Mesendoderm (in vitro differentiated cells): Measurements from ENCODE around the gene TEFM. TPM values are rescaled to one million over a fixed set of nuclear protein-coding genes. Genes with fewer than 3 reads are reported as not detected.

Experiments
- DNase-seq: peaks from one replicate; pipeline ENCODE4 v3.0.0; 2013
- H2AK5ac ChIP-seq: 2 replicates; pipeline ENCODE4 v1.6.1; 2013; ENCODE audit warnings: low read length, inconsistent platforms
- H2BK120ac ChIP-seq: 2 replicates; pipeline ENCODE4 v1.6.1; 2013; ENCODE audit warnings: low read depth, mild to moderate bottlenecking, low read length, moderate library complexity, mixed read lengths
- H2BK15ac ChIP-seq: replicated peaks from 2 replicates; pipeline ENCODE4 v1.6.1; 2013; ENCODE audit warnings: low read depth, mild to moderate bottlenecking, moderate library complexity
- H2BK5ac ChIP-seq: 2 replicates; pipeline ENCODE4 v1.6.1; 2013; ENCODE audit warnings: low read length, inconsistent platforms
- H3K18ac ChIP-seq: 2 replicates; pipeline ENCODE4 v1.6.1; 2013; ENCODE audit warnings: mild to moderate bottlenecking, low read length, mixed read lengths
- H3K23ac ChIP-seq: one replicate; pipeline ENCODE4 v1.6.1; 2013; ENCODE audit warnings: low read length
- H3K27ac ChIP-seq: 2 replicates; pipeline ENCODE4 v1.5.1; 2013; ENCODE audit warnings: low read depth, mild to moderate bottlenecking, inconsistent platforms, low read length, moderate library complexity
- H3K27me3 ChIP-seq: 2 replicates; pipeline ENCODE4 v1.6.1; 2013; ENCODE audit warnings: low read length, control low read depth, mild to moderate bottlenecking, inconsistent platforms; ENCODE audit not compliant: insufficient read depth, poor library complexity
- H3K36me3 ChIP-seq: 2 replicates; pipeline ENCODE4 v1.6.1; 2013; ENCODE audit warnings: low read length, inconsistent platforms; ENCODE audit not compliant: control insufficient read depth, insufficient read depth
- H3K4ac ChIP-seq: one replicate; pipeline ENCODE4 v1.6.1; 2013; ENCODE audit warnings: low read depth, mild to moderate bottlenecking, low read length, moderate library complexity
- H3K4me1 ChIP-seq: 2 replicates; pipeline ENCODE4 v1.6.1; 2013; ENCODE audit warnings: low read depth, low read length, inconsistent platforms; ENCODE audit not compliant: control insufficient read depth
- H3K4me2 ChIP-seq: 2 replicates; pipeline ENCODE4 v1.6.1; 2013; ENCODE audit warnings: low read length
- H3K4me3 ChIP-seq: 2 replicates; pipeline ENCODE4 v1.5.1; 2013; ENCODE audit warnings: mild to moderate bottlenecking, low read length
- H3K56ac ChIP-seq: one replicate; pipeline ENCODE4 v1.6.1; 2013; ENCODE audit warnings: low read length
- H3K79me1 ChIP-seq: 2 replicates; pipeline ENCODE4 v1.6.1; 2013; ENCODE audit warnings: low read length, inconsistent platforms
- H3K79me2 ChIP-seq: 2 replicates; pipeline ENCODE4 v1.6.1; 2013; ENCODE audit warnings: mild to moderate bottlenecking, low read length; ENCODE audit not compliant: control insufficient read depth, insufficient read depth
- H3K9ac ChIP-seq: 2 replicates; pipeline ENCODE4 v1.6.1; 2013; ENCODE audit warnings: low read length, inconsistent platforms
- H4K5ac ChIP-seq: one replicate; pipeline ENCODE4 v1.6.1; 2013; ENCODE audit warnings: low read length
- H4K8ac ChIP-seq: one replicate; pipeline ENCODE4 v1.6.1; 2013; ENCODE audit warnings: low read depth, mild to moderate bottlenecking, control low read depth, low read length, moderate library complexity
- WGBS: extraction: QIAGEN DNeasy Blood & Tissue Kit; methylation state at CpG from one replicate; pipeline ENCODE4 v1.1.7; 2013; ENCODE audit warnings: low lambda C conversion rate, missing lambda C conversion rate; ENCODE audit not compliant: insufficient coverage; ENCODE audit errors: extremely low coverage; 5-methylcytosine and 5-hydroxymethylcytosine counted together
- small RNA-seq: library from polyadenylated mRNA; stranded (forward); fragments of <200 nt; extraction: miRNeasy Mini kit (QIAGEN cat#:217004); gene quantifications from one replicate; pipeline ENCODE3, GENCODE V24; 2013; ENCODE audit not compliant: insufficient read depth

Gene TEFM

DNA sequence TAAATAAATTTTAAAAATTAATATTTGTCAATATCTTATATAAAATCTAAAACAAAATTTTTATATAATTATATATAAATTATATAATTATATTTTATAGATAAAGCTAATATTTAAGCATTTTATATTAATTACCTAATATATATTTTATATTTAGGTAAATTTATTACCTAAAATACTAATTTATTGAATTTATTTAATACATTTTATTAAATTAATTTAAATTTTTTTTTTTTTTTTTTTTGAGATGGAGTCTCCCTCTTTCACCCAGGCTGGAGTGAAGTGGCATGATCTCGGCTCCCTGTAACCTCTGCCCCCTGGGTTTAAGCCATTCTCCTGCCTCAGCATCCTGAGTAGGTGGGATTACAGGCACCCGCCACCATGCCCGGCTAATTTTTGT is 51.9 kb downstream of the TEFM start:
- Histone ChIP-seq H3K18ac (no peak overlapping the region), H3K36me3 (peaks cover 2% of the 10 kb centered on the region), H2BK15ac (no peak overlapping the region), H3K4me1 (no peaks in the 10 kb centered on the region), H3K9ac (no peak overlapping the region), H3K23ac (no peak overlapping the region), H3K56ac (no peak overlapping the region), H3K27me3 (no peaks in the 10 kb centered on the region), H2BK5ac (no peak overlapping the region), H3K4me2 (no peak overlapping the region), H3K79me1 (no peaks in the 10 kb centered on the region), H3K4ac (no peak overlapping the region), H2BK120ac (no peak overlapping the region), H3K27ac (no peak overlapping the region), H4K8ac (no peak overlapping the region), H3K79me2 (no peaks in the 10 kb centered on the region), H2AK5ac (no peak overlapping the region), H4K5ac (no peak overlapping the region), H3K4me3 (no peak overlapping the region)
- DNase-seq, result no peak
- no CpG with 5 or more reads among the region's 3 CpGs for WGBS

Small RNA genes lying within 50 kb of the gene (small RNA-seq; reads per million reads assigned to genes)
- not detected for gene RNU6-298P
